HEK293 (cell line): ENCODE results near the gene MAP2K6.

Experiments
- CTCF ChIA-PET: fragments of 350-600 bp; formaldehyde crosslinking; extraction: SDS; loops from one replicate; lab custom pipeline; 2021; ENCODE audit warnings: antibody characterized with exemption; lab: Yijun Ruan, JAX
- POLR2A ChIA-PET: fragments of 300-600 bp; formaldehyde crosslinking; extraction: SDS; loops from one replicate; lab custom pipeline; 2020; ENCODE audit warnings: antibody characterized with exemption, inconsistent platforms; lab: Yijun Ruan, JAX
- H3K27ac ChIP-seq: fragments of 200-500 bp; sonication (Bioruptor generic); 2 replicates; pipeline ENCODE4 v1.5.1; 2014; ENCODE audit warnings: low read depth, low read length, control low read depth, inconsistent platforms; ENCODE audit errors: extremely low read depth
- H3K36me3 ChIP-seq, 2 experiments: fragments of 200-500 bp in 1 of 2; sonication (Bioruptor generic) in 1 of 2; 1 replicate in 1 of 2; 2 replicates in 1 of 2; pipeline ENCODE4 v1.5.1; 2014 to 2017; ENCODE audit warnings: inconsistent platforms in 2 of 2, low read length in 2 of 2; ENCODE audit not compliant: control insufficient read depth in 2 of 2, insufficient read depth in 1 of 2
- H3K4me1 ChIP-seq: fragments of 200-500 bp; sonication (Bioruptor generic); 2 replicates; pipeline ENCODE4 v1.5.1; 2014; ENCODE audit warnings: mild to moderate bottlenecking, low read length, inconsistent platforms; ENCODE audit not compliant: control insufficient read depth, insufficient read depth
- H3K4me3 ChIP-seq: 2 replicates; pipeline ENCODE4 v1.5.1; 2011; ENCODE audit warnings: low read depth, mild to moderate bottlenecking, control low read depth, low read length, moderate library complexity
- H3K9me3 ChIP-seq: fragments of 200-500 bp; sonication (Bioruptor generic); 2 replicates; pipeline ENCODE4 v1.5.1; 2014; ENCODE audit warnings: low read depth, low read length, inconsistent platforms; ENCODE audit not compliant: control insufficient read depth, insufficient read depth
- ELK4 ChIP-seq: IDR thresholded peaks from 2 replicates; pipeline ENCODE4 v1.6.1; 2011; ENCODE audit warnings: mild to moderate bottlenecking, low read depth, low read length, borderline replicate concordance
- HOXA7 ChIP-seq: sonication (generic); formaldehyde crosslinking; IDR thresholded peaks from 2 replicates; pipeline ENCODE4 v1.8.1; 2022; ENCODE audit warnings: missing genetic modification reagents, borderline replicate concordance
- IKZF3 ChIP-seq: fragments of 450-650 bp; IDR thresholded peaks from 2 replicates; pipeline ENCODE4 v1.5.0; 2018; ENCODE audit warnings: missing biosample characterization, mild to moderate bottlenecking, missing genetic modification characterization, moderate library complexity
- INSM2 ChIP-seq: fragments of 450-650 bp; formaldehyde crosslinking; IDR thresholded peaks from 2 replicates; pipeline ENCODE4 v1.5.1; 2016; ENCODE audit warnings: missing biosample characterization, missing genetic modification characterization
- MZF1 ChIP-seq: fragments of 450-650 bp; formaldehyde crosslinking; IDR thresholded peaks from 2 replicates; pipeline ENCODE4 v1.5.1; 2017; ENCODE audit warnings: missing biosample characterization, missing genetic modification characterization, borderline replicate concordance
- OSR2 ChIP-seq: fragments of 450-650 bp; formaldehyde crosslinking; IDR thresholded peaks from 2 replicates; pipeline ENCODE4 v1.5.1; 2016; ENCODE audit warnings: missing biosample characterization, missing genetic modification characterization
- PRDM2 ChIP-seq: fragments of 450-650 bp; formaldehyde crosslinking; IDR thresholded peaks from 2 replicates; pipeline ENCODE4 v1.5.1; 2016; ENCODE audit warnings: missing biosample characterization, missing genetic modification characterization, borderline replicate concordance
- ZBTB1 ChIP-seq: fragments of 450-650 bp; formaldehyde crosslinking; IDR thresholded peaks from 2 replicates; pipeline ENCODE4 v1.5.1; 2016; ENCODE audit warnings: missing biosample characterization, missing genetic modification characterization
- ZBTB49 ChIP-seq: fragments of 450-650 bp; formaldehyde crosslinking; IDR thresholded peaks from 2 replicates; pipeline ENCODE4 v1.5.1; 2016; ENCODE audit warnings: missing biosample characterization, missing genetic modification characterization, low read depth
- ZNF112 ChIP-seq: fragments of 450-650 bp; formaldehyde crosslinking; IDR thresholded peaks from 2 replicates; pipeline ENCODE4 v1.5.0; 2017; ENCODE audit warnings: missing biosample characterization, missing genetic modification characterization
- ZNF292 ChIP-seq: fragments of 450-650 bp; formaldehyde crosslinking; IDR thresholded peaks from 2 replicates; pipeline ENCODE4 v1.5.1; 2016; ENCODE audit warnings: low read depth, missing biosample characterization, missing genetic modification characterization, borderline replicate concordance
- ZNF350 ChIP-seq: fragments of 450-650 bp; formaldehyde crosslinking; IDR thresholded peaks from 2 replicates; pipeline ENCODE4 v1.5.0; 2017; ENCODE audit warnings: missing biosample characterization, mild to moderate bottlenecking, missing genetic modification characterization
- ZNF404 ChIP-seq: fragments of 450-650 bp; formaldehyde crosslinking; IDR thresholded peaks from 2 replicates; pipeline ENCODE4 v1.5.1; 2017; ENCODE audit warnings: missing biosample characterization, missing genetic modification characterization
- ZNF473 ChIP-seq: fragments of 450-650 bp; formaldehyde crosslinking; IDR thresholded peaks from 2 replicates; pipeline ENCODE4 v1.5.1; 2017; ENCODE audit warnings: missing biosample characterization, missing genetic modification characterization
- ZNF488 ChIP-seq: fragments of 450-650 bp; formaldehyde crosslinking; IDR thresholded peaks from 2 replicates; pipeline ENCODE4 v1.5.1; 2016; ENCODE audit warnings: missing biosample characterization, missing genetic modification characterization
- ZNF513 ChIP-seq: fragments of 450-650 bp; IDR thresholded peaks from 2 replicates; pipeline ENCODE4 v1.5.1; 2018; ENCODE audit warnings: missing biosample characterization, missing genetic modification characterization
- ZNF560 ChIP-seq: fragments of 450-650 bp; formaldehyde crosslinking; IDR thresholded peaks from 2 replicates; pipeline ENCODE4 v1.5.1; 2017; ENCODE audit warnings: missing biosample characterization, missing genetic modification characterization, borderline replicate concordance
- ZNF596 ChIP-seq: fragments of 450-650 bp; IDR thresholded peaks from 2 replicates; pipeline ENCODE4 v1.5.0; 2018; ENCODE audit warnings: missing biosample characterization, mild to moderate bottlenecking, missing genetic modification characterization, moderate library complexity
- ZSCAN23 ChIP-seq: fragments of 450-650 bp; formaldehyde crosslinking; IDR thresholded peaks from 2 replicates; pipeline ENCODE4 v1.5.1; 2016; ENCODE audit warnings: missing biosample characterization, missing genetic modification characterization

MAP2K6 gene

GRCh38 chr17:69405096-69405495, 9.4 kb upstream of the MAP2K6 start:
- Histone ChIP-seq H3K27ac (no peak overlapping the region), H3K9me3 (no peaks in the 10 kb centered on the region), H3K4me3 (no peak overlapping the region), H3K4me1 (no peaks in the 10 kb centered on the region), H3K36me3 (no peaks in the 10 kb centered on the region)
- no peak for TF ChIP-seq ZNF112 (tag by site-specific recombination)
- TF ChIP-seq ZBTB49 (tag by site-specific recombination), result no peak
- no peak for TF ChIP-seq ZNF292 (tag by site-specific recombination)
- TF ChIP-seq MZF1, result no peak
- no peak for TF ChIP-seq ZNF350 (tag by site-specific recombination)
- TF ChIP-seq ZNF473, result no peak
- ChIA-PET POLR2A (no interaction called here), CTCF (interaction anchor here (0.6 to 2.5 kb wide), 3 partner anchors 10 to 168 kb away, joined by 3 to 23 read pairs (median 3); no protein-coding TSS in a partner anchor)

- Histone ChIP-seq H3K4me1 (no peaks in the 10 kb centered on the region), H3K27ac (no peak overlapping the region), H3K4me3 (no peak overlapping the region), H3K9me3 (no peaks in the 10 kb centered on the region), H3K36me3 (no peaks in the 10 kb centered on the region)
- no peak for TF ChIP-seq HOXA7 (CRISPR knock-in tag)
- TF ChIP-seq ZNF488, result no peak
- no peak for TF ChIP-seq ELK4
- no peak for TF ChIP-seq ZSCAN23 (tag by site-specific recombination)
- no peak for TF ChIP-seq ZNF596
- no peak for TF ChIP-seq ZNF513 (tag by site-specific recombination)
- no peak for TF ChIP-seq IKZF3 (tag by site-specific recombination)
- no peak for TF ChIP-seq ZNF560
- no peak for TF ChIP-seq OSR2 (tag by site-specific recombination)
- no peak for TF ChIP-seq ZBTB1 (tag by site-specific recombination)
- TF ChIP-seq INSM2 (tag by site-specific recombination), result no peak
- no peak for TF ChIP-seq PRDM2 (tag by site-specific recombination)
- no peak for TF ChIP-seq ZNF404 (tag by site-specific recombination)
- CTCF ChIA-PET, result no interaction called here
- POLR2A ChIA-PET, result no interaction called here
Observed at GRCh38 chr17:69406941-69407340, 7.6 kb upstream of the MAP2K6 start.
